ENCODE measurements around the gene TEX35.

TEX35 gene

GRCh38 chr1:178506669-178507068 is 6.2 kb upstream of the TEX35 start:
- intact Hi-C loops (cut with DNase I), result no loop called here

GRCh38 chr1:178509414-178510007 is 3.4 kb upstream of the TEX35 start:
- intact Hi-C loops (cut with DNase I), result no loop called here
- DNase-seq, result no peak

More at GRCh38 chr1:178506669-178507068, 6.2 kb upstream of the TEX35 start:
- no peak for DNase-seq

- intact Hi-C loops (cut with DNase I), result no loop called here
- no peak for DNase-seq
Observed at GRCh38 chr1:178510155-178510554, 2.8 kb upstream of the TEX35 start.

- intact Hi-C loops (cut with DNase I), result no loop called here
- DNase-seq, result no peak
Observed at GRCh38 chr1:178513278-178513983, 522 bp downstream of the TEX35 start.

GRCh38 chr1:178516110-178516509 is 3.2 kb downstream of the TEX35 start:
- DNase-seq, result no peak
- intact Hi-C loops (cut with DNase I), result no loop called here

- DNase-seq, result no peak
- intact Hi-C loops (cut with DNase I), result no loop called here
Observed at GRCh38 chr1:178518894-178519293, 6.0 kb downstream of the TEX35 start.

GRCh38 chr1:178520803-178521202 is 7.9 kb downstream of the TEX35 start:
- no peak for DNase-seq
- intact Hi-C loops (cut with DNase I), result no loop called here

GRCh38 chr1:178521241-178521640 is 8.3 kb downstream of the TEX35 start:
- DNase-seq, result no peak
- intact Hi-C loops (cut with DNase I), result no loop called here

GRCh38 chr1:178527117-178527516 is 14.2 kb downstream of the TEX35 start:
- intact Hi-C loops (cut with DNase I), result no loop called here

GRCh38 chr1:178528228-178528952 is 15.5 kb downstream of the TEX35 start:
- peak in 2 of 42 donors; percentile 13 to 34 for DNase-seq
- intact Hi-C loops (cut with DNase I), result no loop called here

More at GRCh38 chr1:178527117-178527516, 14.2 kb downstream of the TEX35 start:
- DNase-seq, result no peak

GRCh38 chr1:178528953-178529335 is 16.0 kb downstream of the TEX35 start:
- peak in 1 of 42 donors; percentile 8 for DNase-seq
- intact Hi-C loops (cut with DNase I), result no loop called here

GRCh38 chr1:178529364-178530036 is 16.6 kb downstream of the TEX35 start:
- peak in 1 of 42 donors; percentile 3 for DNase-seq
- intact Hi-C loops (cut with DNase I), result loop anchor here (10.0 kb wide), 1 partner anchor 475 kb away; no protein-coding TSS in a partner anchor

- DNase-seq, result peak in 2 of 42 donors; percentile 3 to 38
- intact Hi-C loops (cut with DNase I), result loop anchor here (10.0 kb wide), 1 partner anchor 475 kb away; no protein-coding TSS in a partner anchor
Observed at GRCh38 chr1:178530037-178530402, 17.1 kb downstream of the TEX35 start.

GRCh38 chr1:178530502-178530901 is 17.6 kb downstream of the TEX35 start:
- intact Hi-C loops (cut with DNase I), result loop anchor here (10.0 kb wide), 1 partner anchor 474 kb away; no protein-coding TSS in a partner anchor

GRCh38 chr1:178531887-178532286 is 19.0 kb downstream of the TEX35 start:
- intact Hi-C loops (cut with DNase I), result loop anchor here (10.0 kb wide), 1 partner anchor 473 kb away; no protein-coding TSS in a partner anchor
- DNase-seq, result peak in 1 of 42 donors; percentile 5

More at GRCh38 chr1:178530502-178530901, 17.6 kb downstream of the TEX35 start:
- DNase-seq, result peak in 2 of 42 donors; percentile 6 to 22

- intact Hi-C loops (cut with DNase I), result loop anchor here (10.0 kb wide), 1 partner anchor 472 kb away; no protein-coding TSS in a partner anchor
- DNase-seq, result peak; percentile 55 to 96 (median 90)
Observed at GRCh38 chr1:178532392-178532791, 19.5 kb downstream of the TEX35 start.

GRCh38 chr1:178533121-178533946 is 20.4 kb downstream of the TEX35 start:
- intact Hi-C loops (cut with DNase I), result loop anchor here (10.0 kb wide), 1 partner anchor 471 kb away; no protein-coding TSS in a partner anchor
- peak in 1 of 42 donors; percentile 39 for DNase-seq
